Fibroblast of mammary gland (primary cell): ENCODE results near the gene GRK3.

ENCODE experiments used
- DNase-seq: peaks from one replicate; pipeline ENCODE4 v3.0.0-alpha.2; 2010; ENCODE audit warnings: low read depth
- H3K4me3 ChIP-seq: 2 replicates; pipeline ENCODE4 v1.5.1; 2011; ENCODE audit warnings: low read depth, mild to moderate bottlenecking, low read length, moderate library complexity; ENCODE audit not compliant: control insufficient read depth
- TF ChIP-seq, protein P1 (sequence below): conservative IDR thresholded peaks from 2 replicates; pipeline ENCODE4 v1.5.1; 2011; ENCODE audit warnings: low read depth, low read length, inconsistent platforms; ENCODE audit not compliant: control insufficient read depth, insufficient read depth

Gene GRK3

DNA sequence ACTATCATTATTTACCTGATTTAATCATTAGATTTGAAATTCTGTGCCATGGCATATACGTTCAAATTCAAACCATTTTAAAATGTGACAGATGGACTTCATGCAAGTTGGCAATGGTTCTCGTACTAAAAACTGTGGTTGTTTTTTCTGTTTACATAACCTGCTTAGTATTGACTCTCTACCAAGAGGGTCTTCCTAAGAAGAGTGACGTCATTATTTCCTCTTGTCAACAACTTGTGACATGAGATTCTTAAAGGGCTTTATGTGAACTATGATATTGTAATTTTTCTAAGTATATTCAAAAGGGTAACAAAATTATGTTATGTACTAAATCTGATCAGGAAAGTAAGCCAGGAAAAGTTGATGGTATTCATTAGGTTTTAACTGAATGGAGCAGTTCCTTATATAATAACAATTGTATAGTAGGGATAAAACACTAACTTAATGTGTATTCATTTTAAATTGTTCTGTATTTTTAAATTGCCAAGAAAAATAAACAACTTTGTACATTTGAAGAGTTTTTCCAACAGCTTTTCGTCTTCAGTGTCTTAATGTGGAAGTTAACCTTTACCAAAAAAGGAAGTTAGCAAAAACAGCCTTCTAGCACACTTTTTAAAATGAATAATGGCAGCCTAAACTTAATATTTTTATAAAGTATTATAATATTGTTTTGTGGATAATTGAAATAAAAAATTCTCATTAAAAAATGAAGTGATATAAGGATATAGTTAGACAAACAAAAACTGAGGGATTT, 87.0 kb downstream of the GRK3 start:
- TF ChIP-seq, protein P1, sequence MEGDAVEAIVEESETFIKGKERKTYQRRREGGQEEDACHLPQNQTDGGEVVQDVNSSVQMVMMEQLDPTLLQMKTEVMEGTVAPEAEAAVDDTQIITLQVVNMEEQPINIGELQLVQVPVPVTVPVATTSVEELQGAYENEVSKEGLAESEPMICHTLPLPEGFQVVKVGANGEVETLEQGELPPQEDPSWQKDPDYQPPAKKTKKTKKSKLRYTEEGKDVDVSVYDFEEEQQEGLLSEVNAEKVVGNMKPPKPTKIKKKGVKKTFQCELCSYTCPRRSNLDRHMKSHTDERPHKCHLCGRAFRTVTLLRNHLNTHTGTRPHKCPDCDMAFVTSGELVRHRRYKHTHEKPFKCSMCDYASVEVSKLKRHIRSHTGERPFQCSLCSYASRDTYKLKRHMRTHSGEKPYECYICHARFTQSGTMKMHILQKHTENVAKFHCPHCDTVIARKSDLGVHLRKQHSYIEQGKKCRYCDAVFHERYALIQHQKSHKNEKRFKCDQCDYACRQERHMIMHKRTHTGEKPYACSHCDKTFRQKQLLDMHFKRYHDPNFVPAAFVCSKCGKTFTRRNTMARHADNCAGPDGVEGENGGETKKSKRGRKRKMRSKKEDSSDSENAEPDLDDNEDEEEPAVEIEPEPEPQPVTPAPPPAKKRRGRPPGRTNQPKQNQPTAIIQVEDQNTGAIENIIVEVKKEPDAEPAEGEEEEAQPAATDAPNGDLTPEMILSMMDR: no peak

DNA sequence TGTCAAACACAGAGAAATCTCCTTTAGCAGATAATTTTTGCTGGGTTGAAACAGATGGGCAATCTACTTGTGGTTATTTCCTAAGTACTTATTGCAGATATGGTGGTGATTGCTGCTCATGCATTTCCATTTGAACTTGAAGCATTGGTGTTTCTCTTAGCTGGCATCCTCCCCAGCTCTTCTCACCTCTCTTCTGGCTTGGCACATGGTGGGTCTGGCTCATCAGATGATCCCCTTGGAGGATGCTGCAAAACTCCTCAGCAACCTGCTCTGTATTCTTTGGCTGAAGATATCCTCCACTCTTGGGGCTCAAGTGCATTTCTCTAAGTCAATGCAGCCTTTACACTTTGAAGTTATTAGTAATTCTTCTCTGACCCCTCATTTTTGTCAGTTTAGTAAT, 90.2 kb downstream of the GRK3 start:
- DNase-seq: no peak
- H3K4me3 ChIP-seq: no peak overlapping the region
- TF ChIP-seq, protein P1: no peak

More for the DNA sequence above, 87.0 kb downstream of the GRK3 start:
- H3K4me3 ChIP-seq: no peak overlapping the region
- DNase-seq: no peak

DNA sequence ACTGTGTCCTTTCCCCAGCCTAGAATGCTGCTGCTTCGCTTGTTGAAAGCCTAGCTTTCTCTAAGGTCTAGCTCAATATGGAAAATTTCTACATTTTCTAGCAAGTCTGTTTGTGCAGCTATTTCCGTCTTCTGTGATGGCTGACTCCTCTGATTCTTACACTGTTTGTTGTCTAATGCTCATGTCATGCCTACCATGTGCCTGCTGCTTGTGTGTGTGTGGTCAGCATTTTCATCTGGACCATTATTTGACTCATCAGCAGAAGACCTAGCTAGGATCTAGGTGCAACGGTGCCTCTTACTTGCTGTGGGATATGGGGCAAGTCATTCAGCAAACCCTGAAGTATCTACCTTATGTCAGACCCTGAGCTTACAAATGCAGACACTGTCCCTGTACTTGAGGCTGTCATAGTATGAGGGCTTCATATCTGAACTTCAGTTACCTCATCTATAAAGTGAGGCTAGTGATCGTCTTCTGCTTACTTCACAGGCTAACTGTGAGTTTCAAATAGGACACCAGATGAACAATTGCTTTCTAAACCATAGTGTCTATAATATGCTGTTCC, 91.0 kb downstream of the GRK3 start:
- DNase-seq: no peak
- H3K4me3 ChIP-seq: no peak overlapping the region
- TF ChIP-seq, protein P1: no peak

DNA sequence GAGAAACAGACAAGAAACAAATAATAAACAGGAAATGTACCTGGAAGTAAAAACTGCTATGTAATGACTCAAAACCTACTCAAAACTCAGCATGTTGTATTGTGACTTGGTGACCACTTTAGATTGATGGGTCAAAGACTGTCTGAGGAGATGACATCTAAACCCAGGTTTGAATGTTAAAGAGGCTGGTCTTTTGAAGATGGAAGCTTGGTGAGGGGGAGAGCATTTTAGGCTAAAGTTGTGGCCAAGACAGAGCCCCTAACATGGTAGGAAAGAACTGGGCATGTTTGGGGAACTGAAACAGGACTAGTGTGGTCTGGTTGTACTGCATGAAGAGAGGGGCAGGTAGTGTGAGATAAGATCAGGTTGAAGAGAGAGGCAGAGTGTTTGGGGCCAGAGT, 92.2 kb downstream of the GRK3 start:
- TF ChIP-seq, protein P1: no peak
- DNase-seq: no peak

DNA sequence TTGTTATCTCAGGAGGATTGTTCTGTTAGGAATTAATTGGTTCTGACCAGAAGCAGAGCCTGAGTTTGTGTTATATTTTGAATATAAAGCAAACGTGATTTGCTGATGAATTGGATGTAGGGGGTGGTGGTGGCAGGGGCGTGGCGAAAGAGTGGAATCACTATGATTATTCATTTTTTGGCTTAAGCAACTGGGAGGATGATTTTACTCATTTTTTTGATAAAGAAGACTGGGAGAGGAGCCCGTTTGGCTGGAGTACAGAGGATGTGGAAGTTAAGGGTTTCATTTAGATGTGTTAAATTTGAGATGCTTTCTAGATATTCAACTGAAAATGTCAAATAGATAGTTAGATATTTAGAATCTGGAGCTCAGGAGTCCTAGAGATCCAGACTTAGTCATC, 94.2 kb downstream of the GRK3 start:
- DNase-seq: peak; percentile 34
- H3K4me3 ChIP-seq: no peak overlapping the region
- TF ChIP-seq, protein P1: no peak

More for the DNA sequence above, 92.2 kb downstream of the GRK3 start:
- H3K4me3 ChIP-seq: no peak overlapping the region

DNA sequence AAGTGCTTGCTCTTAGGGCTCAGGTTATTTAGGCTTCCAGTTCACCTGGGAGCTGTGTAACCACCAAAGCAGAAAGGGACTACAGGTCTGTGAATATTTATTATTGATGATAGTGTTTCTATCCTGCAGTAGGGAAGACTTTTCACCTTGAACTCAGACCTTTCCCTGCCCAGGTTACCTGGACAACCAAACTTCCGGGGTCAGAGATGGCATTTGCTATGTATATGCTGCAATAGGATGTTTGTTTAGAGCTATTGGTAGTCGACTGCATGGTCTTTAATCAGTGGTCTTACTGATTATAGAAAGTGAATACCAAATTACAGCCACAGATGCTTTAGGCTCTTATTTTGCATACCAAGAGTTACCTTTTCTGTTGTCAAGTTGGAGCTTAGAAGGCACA, 94.9 kb downstream of the GRK3 start:
- TF ChIP-seq, protein P1: no peak
- no peak for DNase-seq
- no peak overlapping the region for H3K4me3 ChIP-seq
